Colon (tissue), 2 donors: ENCODE results near the gene NUDT3.

Source experiments
- FAIRE-seq: peaks from 2 replicates; lab custom pipeline; 2012; peaks lifted over from hg19 to GRCh38; lab: Jason Lieb, UNC
- donor health status: control.
- donor health status: control.

Gene NUDT3

DNA sequence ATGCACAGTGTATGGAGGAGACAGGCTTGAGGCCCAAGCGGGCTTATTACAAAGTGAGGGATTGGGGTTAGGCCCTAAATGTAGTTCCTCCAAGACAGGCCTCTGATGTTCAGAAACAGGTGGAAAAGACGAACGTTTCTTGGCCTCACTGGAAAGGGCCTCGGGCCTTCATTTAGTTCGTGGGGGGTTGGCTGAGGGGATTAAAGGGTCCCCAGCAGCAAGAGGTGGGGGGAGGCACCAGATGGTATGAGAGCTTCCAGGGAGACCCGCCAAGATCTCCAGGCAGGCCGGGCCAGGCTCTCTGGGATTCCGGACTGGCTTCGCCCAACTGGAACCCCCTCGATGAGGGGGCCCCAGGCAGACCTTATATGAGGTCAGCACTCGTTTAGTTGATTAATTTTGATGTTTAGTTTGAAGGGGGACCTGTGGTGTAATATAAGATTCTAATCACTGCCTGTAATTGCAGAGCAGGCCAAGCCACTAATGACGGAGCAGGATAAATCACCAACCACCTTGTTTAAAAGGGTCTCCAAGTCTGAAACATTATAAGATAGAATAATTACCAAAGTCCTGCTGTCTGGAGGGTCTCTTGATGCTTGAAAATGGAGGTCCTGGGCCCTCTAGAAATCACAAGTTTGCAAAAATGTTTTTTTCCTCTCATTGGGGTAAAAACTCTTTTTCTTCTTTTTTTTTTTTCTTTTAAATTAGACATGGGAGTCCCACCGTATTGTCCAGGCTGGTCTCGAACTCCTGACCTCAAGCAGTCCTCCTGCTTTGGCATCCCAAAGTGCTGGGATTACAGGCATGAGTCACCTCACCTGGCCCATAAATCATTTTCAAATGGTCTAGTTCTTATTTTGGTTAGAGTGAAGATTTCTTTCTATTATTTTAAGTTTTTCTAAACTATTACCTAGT lies 153.6 kb downstream of the NUDT3 start:
- no peak for FAIRE-seq

DNA sequence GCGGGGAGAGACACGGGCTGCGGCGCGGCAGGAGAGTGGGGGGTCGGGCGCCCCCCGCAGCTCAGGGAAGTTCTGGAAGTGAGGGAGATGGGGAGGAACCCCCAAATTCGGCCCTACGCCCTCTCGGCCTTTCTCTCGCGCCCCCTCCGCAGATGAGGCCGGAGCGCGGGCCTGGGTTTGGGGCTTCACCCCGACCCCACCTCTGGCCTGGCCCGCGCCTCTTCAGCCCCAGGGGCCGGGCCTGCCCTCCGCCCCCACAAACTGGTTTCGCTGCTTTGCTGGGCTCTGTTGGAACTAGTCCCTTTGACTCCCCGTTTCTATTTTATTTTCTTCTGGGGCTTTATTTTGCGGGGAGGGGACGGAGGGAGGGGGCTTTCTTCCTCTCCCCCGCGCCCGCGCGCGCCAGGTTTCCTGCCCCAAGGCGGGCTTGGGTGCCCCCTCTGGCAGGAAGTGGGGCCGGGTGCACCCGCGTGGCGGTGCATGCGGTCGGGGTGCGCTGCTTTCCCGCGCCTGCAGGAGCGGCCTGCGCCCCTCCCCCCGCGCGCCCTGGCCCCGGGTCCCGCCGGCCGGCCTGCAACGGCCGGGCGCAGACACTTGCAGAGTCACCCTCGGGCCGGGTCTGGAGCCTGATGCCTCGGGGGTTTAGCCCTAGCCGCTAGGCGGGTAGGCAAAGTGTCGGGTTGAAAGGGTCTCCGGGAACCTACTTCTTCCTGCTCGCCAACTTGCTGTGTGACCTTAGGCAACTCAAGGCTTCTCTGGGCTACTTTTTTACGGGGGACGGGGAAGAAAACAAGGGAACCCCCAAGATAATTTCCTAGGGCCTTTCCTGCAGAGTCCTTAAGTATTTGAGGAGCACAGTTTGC lies 154.5 kb downstream of the NUDT3 start:
- FAIRE-seq = no peak

GRCh38 chr6:34237316-34237721 lies 155.2 kb downstream of the NUDT3 start:
- FAIRE-seq = no peak

GRCh38 chr6:34236443-34237315 lies 155.8 kb downstream of the NUDT3 start, which contains the start of gene HMGA1:
HMGA1 (plus strand) TSS chr6:34236873; CDS start chr6:34240781, 3,908 bp downstream.
- no peak for FAIRE-seq

DNA sequence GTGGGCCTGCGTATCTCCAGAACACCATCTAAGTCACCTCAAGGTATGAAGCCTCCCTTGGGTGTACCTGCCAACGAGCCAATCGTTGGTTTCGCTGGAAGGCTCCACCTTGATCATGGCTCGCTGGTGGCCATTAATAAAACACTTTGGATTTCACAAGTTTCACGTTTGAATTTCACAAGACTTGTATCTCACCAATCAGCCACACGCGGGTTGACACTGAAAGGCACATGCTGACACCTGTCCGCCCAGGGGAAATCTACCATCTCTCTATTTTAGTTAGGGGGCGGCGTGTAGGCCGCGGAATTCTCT lies 156.4 kb downstream of the NUDT3 start:
- FAIRE-seq = no peak

DNA sequence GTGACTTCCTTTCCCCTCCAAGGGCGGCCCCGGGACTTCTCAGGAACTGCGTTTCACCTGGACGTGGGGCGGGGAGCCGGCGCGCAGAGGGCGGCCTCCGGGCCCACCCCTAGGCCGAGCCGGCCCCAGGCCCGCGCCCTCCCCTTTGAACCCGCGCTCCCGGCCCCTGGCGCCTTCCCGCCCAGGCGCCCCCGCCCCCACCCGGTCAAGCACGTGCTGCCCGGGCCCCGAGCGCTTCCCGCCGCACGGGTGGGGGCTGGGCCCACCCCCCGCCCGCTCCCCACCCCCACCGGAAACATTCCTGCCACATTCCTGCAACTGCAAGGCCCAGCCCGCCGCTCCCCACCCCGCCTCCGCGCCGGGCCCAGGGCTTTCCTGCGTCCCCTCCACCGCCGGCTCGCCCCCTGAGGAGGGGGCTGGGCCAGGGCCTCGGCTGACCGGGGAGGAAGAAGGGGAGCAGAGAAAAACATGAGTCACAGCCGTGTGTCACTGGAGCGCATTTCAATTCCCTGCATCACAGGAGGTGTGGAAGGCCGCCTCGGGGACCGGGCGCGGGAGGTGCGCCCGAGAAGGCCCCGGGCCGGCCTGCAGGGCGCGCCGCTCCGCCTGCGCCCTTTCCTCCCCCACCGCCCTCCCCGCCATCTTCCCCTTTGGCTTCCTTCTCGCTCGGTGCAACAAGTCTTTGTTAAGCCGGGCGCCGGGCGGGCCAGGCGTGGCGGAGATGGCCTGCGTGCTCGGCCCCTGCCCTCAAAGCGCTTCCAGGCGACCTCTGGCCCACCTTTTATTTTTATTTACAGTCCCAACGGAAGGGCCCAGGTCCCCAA lies 156.9 kb downstream of the NUDT3 start:
- FAIRE-seq = no peak

DNA sequence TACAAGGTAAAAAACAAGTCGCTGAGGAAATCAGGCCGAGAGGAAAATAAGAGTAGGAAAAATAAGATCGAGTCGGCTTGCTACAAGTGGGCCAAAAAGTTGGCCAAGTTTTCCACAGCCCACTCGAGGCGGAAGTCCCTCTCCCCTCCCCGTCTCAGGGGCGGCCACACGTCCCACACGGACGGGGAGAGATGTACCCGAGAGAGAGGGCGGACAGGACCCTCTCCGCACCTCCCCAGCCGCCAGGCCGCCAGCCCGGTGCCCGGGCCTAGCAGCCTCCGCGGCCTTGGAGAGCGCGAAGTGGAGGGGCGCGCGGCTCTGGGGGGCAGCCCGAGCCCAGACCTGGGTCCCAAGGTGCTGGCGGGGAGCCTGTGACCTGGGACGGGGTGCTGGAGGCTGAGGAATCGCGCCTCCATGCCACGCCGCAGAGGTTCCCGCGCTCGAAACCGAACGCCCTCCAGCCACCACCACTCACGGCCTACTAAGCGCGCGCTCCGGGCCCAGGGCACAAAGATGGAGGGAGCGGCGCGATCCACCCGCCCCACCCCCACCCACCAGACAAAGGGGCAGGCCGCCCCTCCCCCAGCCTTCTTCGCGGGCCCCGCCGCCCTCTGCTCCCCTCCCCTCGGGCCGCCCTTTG lies 157.7 kb downstream of the NUDT3 start:
- FAIRE-seq = no peak

DNA sequence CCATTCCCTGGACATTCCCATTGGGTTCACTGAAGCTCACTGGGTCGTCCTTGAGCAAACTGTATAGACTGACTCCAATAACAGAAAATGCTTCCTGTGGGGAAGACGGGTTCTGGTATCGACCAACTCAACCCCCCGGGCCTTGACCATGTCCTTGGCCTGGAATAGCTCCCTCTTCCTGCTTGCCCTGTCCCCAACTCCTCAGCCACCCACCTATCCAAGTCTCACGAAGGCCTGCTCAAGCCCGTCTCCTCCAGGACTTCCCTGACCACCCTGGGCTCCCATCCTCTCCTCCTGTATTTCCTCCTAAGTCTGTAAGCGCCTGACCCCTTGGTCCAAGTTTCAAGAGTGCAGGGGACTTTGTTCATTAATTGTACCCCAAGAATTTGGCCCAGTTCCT lies 158.6 kb downstream of the NUDT3 start:
- FAIRE-seq = no peak

DNA sequence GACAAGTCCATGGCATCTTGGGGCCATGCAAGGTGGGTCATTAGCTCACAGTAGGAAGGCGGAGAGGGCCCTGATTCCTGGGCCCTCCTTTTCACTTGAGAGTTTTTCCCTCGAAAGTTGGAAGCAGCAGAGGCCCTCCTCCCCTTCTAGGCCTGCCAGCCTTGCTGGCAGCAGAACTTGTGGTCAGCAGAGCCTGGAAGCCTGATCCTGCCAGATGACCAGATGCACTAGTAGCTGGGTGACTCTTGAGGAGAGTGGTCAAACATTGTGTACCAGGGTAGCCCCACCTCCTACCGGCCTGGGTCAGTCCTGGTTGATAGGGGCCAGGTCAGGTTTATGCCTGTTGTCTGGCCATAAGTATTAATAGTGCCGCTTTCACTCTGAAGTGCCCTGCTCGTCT lies 159.6 kb downstream of the NUDT3 start:
- no peak for FAIRE-seq

GRCh38 chr6:34231566-34232336 lies 160.7 kb downstream of the NUDT3 start:
- no peak for FAIRE-seq

DNA sequence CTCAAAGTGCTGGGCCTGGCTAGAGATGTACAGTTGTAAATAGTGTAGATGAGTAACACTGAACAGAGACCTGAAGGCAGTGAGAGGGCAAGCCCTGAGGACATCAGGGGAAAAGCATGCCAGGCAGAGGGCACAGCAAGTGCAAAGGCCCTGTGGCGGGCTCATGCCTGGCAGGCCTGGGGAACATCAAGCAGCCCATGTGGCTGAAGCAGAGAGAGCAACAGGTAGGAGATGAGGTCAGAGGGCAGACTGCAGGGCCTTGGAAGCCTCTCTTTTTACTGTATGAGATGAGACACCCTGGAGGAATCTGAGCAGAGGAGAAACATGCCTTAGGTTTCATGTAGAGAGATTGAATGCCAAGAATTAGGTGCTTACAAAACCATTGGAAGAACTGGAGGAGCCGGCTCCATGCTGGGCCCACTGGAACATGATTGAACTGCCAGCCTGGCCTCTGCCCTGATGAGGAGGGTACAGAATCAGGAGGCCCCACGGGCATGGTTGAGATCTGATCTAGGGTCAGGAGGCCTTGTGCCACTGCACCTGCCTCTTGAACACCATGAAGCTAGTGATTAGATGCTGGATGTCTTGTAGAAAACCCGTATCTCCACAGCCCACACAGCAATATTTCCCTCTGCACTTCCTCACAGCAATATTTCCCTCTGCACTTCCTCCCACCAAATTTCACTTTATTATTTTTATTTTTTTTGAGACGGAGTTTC lies 161.7 kb downstream of the NUDT3 start:
- no peak for FAIRE-seq

DNA sequence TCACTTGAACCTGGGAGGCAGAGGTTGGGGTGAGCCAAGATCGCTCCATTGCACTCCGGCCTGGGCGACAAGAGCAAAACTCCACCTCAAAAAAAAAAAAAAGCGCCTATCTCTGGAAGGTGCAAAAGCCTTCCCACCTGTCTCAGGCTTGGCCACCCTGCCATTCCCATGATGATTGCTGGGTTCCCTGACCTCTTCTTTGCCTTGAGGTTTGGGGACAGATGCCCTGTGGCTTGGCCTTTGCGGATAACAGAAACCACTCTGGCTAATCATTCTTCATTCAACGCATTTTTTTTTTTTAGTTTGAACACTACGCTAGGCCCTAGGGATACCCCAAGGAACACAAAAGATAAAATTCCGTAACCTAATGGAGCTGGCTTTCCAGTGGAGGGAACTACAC lies 162.6 kb downstream of the NUDT3 start:
- FAIRE-seq = no peak
